Prostate gland (tissue), 2 donors: ENCODE results near the gene EEF1A2.

Experiments used
- CTCF ChIP-seq, 4 experiments: fragments of 200-600 bp in 2 of 4; fragments of 450-650 bp in 2 of 4; sonication (generic) in 2 of 4; IDR thresholded peaks; 1 replicate in 3 of 4; 2 replicates in 1 of 4; pipeline ENCODE4 v1.5.1; 2016 to 2019; ENCODE audit warnings: antibody characterized with exemption in 4 of 4, mild to moderate bottlenecking in 2 of 4, moderate library complexity in 2 of 4
- POLR2AphosphoS5 ChIP-seq: sonication (generic); formaldehyde crosslinking; IDR thresholded peaks from one replicate; pipeline ENCODE4 v1.6.1; 2017; ENCODE audit warnings: antibody characterized with exemption

GRCh38 chr20:63492518-63492917, 6.4 kb downstream of the EEF1A2 start:
- no peak for TF ChIP-seq POLR2AphosphoS5
- TF ChIP-seq CTCF (IDR thresholded peaks at IDR 0.05) = no peak
